Measurements from ENCODE around the gene SEMA4D.

SEMA4D gene

DNA sequence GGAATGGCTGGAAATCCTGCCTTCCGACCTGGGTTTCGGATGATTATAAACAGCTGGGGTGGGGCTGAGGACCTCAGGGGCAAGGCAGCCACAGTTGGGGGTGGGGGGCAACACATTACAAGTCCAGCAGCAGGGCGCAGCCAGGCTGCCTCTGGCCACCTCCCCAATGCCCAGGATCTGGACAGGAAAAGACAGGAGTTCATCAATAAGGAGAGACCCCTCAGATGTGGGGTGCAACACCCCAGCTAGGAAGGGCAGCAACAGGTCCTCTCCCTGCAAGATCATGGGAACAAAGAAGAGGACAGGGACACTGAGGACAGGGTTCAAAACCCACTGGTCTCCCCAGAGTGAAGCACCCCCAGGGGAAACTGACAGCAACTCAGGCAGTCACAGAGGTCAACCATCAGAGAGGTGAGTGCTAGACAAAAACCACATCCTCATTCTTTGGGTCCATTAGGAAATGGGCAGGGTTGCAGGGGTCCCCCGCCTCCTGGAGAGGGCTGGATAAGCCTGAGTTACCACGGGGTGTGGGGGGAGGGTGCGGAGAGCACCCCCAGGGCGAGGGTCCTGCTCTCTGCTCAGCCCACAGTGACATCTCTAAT, 33.5 kb downstream of the SEMA4D start:
- peak; percentile 5 for DNase-seq

DNA sequence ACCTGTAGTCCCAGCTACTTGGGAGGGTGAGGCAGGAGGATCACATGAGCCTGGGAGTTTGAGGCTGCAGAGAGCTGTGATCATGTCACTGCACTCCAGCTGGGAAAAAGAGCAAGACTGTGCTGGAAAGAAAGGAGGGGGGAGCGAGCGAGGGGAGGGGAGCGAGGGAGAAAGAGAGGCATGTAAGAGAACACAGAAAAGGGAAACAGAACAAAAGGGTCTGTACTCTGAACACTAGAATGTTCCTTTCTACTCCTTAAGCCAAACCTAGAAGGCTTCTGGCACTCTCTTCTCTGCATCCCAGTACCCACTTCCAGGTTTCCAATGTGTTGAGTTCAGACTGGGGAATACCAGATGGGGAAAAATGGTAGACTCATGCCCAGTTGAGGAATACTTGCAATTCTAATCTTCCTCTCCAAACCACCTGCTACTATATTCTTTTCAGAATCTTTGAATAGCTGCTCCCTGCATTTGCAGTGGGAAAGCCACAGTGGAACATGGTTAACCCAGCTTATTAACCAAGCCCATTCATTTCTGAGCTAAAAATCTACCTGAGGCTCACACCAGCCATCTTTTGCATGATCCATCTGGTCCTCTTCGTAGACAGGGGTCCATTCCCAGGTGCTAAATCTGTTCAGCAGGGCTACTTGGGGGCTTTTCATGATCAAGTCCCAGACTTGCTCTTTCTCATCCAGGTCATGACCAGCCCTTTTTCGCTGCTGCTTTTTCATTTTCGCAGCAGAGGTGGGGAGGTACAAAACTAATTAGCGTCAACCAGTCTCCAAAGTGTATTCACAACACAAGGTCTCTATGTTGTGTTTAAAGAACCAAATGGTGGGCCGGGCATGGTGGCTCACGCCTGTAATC, 34.9 kb downstream of the SEMA4D start:
- no peak for DNase-seq

DNA sequence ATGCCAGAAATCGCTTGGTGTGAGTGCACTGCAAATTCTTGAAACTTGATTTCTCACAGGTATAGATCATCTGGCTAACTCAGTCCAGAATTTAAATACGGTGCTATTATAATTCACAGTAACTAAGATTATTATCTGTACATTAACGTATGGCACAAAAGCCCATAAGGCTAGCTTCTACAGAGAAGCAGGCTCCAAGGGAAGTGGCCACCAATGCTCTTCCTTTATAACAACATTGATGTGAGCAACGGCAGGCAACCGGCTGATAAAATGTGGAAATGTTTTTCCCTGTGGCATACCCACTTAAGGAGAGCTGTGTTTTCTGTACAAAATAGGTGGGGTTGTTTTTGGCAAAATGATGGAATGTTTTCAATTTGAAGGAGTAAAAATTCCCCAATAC, 35.7 kb downstream of the SEMA4D start:
- DNase-seq: no peak

GRCh38 chr9:89461265-89461664, 36.6 kb downstream of the SEMA4D start:
- peak; percentile 49 for DNase-seq

- no peak for DNase-seq
Observed at GRCh38 chr9:89460551-89460950, 37.4 kb downstream of the SEMA4D start.

- DNase-seq: no peak
Observed at GRCh38 chr9:89458768-89459496, 39.0 kb downstream of the SEMA4D start.

DNA sequence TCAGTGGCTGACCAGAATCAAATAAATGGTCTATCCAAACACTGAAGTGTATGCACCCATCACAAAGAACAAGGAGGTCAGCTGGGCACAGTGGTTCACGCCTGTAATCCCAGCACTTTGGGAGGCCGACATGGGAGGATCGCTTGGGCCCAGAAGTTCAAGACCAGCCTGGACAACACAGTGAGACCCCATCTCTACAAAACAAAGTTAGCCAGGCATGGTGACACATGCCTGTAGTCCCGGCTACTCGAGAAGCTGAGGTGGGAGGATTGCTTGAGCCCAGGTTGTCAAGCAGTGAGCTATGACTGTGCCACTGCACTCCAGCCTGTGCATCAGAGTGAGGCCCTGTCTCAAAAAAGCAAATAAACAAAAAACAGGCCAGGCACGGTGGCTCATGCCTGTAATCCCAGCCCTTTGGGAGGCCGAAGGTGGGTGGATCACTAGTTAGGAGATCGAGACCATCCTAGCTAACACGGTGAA, 40.5 kb downstream of the SEMA4D start:
- peak; percentile 14 for DNase-seq

DNA sequence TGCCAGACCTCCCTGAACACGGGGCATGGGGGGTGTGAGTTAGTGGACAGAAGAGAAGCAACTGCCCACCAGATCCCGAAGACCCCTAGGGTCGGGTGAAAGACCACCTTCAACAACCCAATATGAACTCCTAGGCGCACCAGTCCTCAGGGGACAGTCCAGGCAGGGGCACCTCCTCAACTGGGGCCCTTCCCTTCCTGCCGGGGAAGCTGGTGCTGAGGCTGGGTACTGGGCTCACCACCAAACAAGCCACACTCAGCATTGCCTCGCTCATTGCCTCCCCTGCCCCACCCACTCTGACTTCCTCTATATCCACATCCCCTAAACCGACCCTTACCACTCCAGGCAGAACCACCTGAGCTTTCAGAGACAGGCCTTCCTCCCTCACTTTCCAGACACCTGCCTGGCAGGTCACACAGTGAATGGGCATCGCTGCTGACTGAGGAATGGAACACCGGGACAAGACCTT, 42.5 kb downstream of the SEMA4D start:
- no peak for DNase-seq

- DNase-seq: peak; percentile 22
Observed at GRCh38 chr9:89454498-89455355, 43.2 kb downstream of the SEMA4D start.

DNA sequence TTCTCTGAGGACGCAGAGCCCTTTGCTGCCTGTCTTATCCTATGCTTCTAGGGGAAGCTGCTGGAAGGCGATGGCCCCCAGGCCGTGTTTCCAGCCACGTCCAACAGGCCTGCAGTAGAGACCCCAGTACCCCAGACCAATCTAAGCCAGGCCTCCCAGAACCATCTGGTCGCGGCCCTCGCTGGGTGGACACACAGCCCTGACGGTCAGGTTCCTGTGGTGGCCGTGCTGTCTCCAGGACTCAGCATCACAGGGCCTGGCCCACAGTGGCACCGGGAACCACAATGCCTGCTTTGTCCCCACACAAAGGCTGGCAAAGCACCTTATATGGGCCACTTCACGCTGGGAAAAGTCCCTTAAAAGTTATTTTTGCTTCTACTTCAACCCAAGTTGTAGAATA, 44.5 kb downstream of the SEMA4D start:
- DNase-seq: peak; percentile 8

GRCh38 chr9:89452561-89452960, 45.4 kb downstream of the SEMA4D start:
- no peak for DNase-seq

GRCh38 chr9:89450213-89450612, 47.7 kb downstream of the SEMA4D start:
- no peak for DNase-seq

GRCh38 chr9:89449261-89449671, 48.6 kb downstream of the SEMA4D start:
- DNase-seq: peak; percentile 12

DNA sequence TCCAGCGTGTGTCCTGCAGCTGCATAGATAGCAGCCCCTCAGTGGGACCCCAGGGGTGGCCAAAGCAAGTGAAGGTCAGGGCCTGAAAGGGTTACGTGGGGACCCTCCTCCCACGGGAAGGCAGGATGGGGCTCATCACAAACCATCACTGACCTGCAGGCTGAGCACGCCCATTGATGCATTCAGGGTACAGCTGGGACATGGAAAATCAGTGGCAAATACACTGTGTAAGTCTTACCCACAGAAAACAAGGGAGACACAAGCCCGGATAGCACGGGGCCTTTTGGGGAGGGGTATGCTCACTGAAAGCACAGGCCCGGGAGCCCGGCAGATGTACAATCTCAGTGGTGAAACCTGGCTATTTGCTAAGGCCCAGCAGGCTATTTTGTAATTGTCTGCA, 49.1 kb downstream of the SEMA4D start:
- peak; percentile 8 for DNase-seq

DNA sequence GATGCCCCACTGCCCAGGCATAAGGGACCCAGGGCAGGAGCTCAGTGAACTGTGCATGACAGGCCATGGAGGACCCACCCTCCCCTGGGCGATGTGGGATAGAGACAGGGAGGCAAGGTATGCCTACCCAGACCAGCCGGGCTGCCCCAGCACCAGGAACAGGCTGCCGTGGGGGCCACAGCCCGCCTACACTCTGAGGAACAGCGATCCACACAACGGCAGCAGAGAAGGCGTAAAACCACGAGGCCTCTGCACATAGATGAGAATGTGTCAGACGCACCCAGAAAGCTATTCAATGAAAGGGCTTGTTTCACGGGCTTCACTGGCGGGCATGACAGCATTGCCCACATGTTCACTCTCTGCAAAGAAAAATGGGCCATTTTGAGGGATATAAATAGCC, 49.5 kb downstream of the SEMA4D start:
- DNase-seq: peak; percentile 59

DNA sequence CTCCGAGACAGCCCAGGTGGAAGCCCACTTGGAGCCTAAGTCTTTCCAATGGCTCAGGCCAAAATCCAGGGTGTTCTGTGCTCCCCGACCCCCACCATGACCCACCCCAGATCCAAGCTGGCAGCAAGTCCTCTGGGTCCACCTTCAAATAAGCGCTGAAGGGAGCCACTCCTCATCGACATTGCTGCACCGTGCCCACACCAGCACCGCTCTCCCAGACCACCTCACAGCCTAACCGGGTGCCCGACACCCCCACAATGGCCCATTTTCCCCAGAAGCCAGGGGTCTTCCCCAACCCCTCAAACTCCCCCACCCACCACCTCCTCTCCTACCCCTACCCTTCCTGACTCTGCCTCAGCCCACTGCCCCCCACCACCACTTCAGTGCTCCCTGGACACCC, 50.5 kb downstream of the SEMA4D start:
- no peak for DNase-seq

DNA sequence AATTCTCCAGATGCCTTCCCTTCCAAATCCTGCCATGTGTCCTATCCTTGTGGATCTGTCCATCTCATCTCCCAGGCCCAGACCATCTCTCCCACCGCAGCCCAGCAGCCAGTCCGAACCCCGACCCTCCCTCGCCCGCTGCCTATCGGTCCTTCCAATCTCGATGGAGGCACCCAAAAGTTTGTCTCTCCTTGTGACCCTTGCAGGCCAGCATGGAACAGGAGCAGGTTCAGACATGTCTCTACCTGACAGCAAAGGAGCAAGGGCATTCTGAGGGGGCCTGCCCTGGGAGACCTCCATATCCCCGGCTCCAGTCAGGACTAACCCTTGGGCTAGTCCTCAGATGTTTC, 51.0 kb downstream of the SEMA4D start:
- no peak for DNase-seq

- DNase-seq: no peak
Observed at GRCh38 chr9:89446261-89446960, 51.5 kb downstream of the SEMA4D start.

DNA sequence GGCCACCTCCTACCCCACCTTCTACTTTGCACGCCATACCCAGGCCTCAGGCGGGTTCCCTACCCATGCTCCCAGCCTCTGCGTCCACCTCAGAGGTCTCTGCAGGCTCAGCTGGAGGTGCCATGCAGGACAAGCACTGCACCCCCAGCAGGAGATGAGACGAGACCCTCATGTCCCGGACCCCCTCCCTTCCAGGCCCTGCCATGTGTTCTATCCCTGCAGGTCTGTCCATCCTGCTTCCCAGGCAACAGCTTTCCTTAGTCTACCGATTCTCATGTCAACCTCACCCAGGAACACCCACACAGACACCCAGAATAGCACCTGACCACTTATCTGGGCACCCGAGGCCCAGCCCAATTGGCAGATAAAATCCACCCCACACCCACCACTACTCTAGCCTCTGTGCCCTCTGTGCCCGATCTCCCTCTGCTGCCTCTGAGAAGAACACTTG, 52.1 kb downstream of the SEMA4D start:
- DNase-seq: no peak

- DNase-seq: no peak
Observed at GRCh38 chr9:89444925-89445765, 52.8 kb downstream of the SEMA4D start.

- peak; percentile 59 for DNase-seq
Observed at GRCh38 chr9:89444274-89444673, 53.6 kb downstream of the SEMA4D start.
